GM12865 (cell line): ENCODE measurements around the gene PTPRN2.

Source experiments
- DNase-seq: peaks from one replicate; pipeline ENCODE4 v3.0.0; 2010; ENCODE audit warnings: low read depth
- H3K4me3 ChIP-seq: 2 replicates; pipeline ENCODE4 v1.5.1; 2011; ENCODE audit warnings: mild to moderate bottlenecking, low read depth, low read length, control low read depth
- CTCF ChIP-seq: IDR thresholded peaks from 2 replicates; pipeline ENCODE4 v1.5.1; 2011; ENCODE audit warnings: low read length, control low read depth, low read depth, inconsistent platforms; ENCODE audit not compliant: insufficient read depth; ENCODE audit errors: missing control alignments

PTPRN2 gene

GRCh38 chr7:158588085-158588877, 658 bp upstream of the PTPRN2 start:
- no peak for TF ChIP-seq CTCF
- DNase-seq: no peak
- no peak overlapping the region for H3K4me3 ChIP-seq

- no peak for TF ChIP-seq CTCF
- DNase-seq: no peak
- H3K4me3 ChIP-seq: no peak overlapping the region
Observed at GRCh38 chr7:158586499-158587161, 993 bp downstream of the PTPRN2 start.

GRCh38 chr7:158585721-158586498, 1.7 kb downstream of the PTPRN2 start:
- H3K4me3 ChIP-seq: no peak overlapping the region
- DNase-seq: no peak
- TF ChIP-seq CTCF: no peak

GRCh38 chr7:158584407-158584806, 3.2 kb downstream of the PTPRN2 start:
- TF ChIP-seq CTCF: no peak
- DNase-seq: no peak
- no peak overlapping the region for H3K4me3 ChIP-seq

GRCh38 chr7:158583810-158584209, 3.8 kb downstream of the PTPRN2 start:
- no peak for DNase-seq
- no peak overlapping the region for H3K4me3 ChIP-seq
- TF ChIP-seq CTCF: no peak

GRCh38 chr7:158583143-158583542, 4.5 kb downstream of the PTPRN2 start:
- H3K4me3 ChIP-seq: no peak overlapping the region
- TF ChIP-seq CTCF: no peak
- DNase-seq: no peak
